Karpas-422 (cell line): ENCODE results near the gene GLB1L2. TPM values are rescaled to one million over a fixed set of nuclear protein-coding genes. Genes with fewer than 3 reads are reported as not detected.

Source experiments
- DNase-seq: peaks from one replicate; pipeline ENCODE4 v3.0.0-alpha.2; 2015
- H2AFZ ChIP-seq: fragments of 200-600 bp; sonication (generic); 2 replicates; pipeline ENCODE4 v1.6.1; 2014; ENCODE audit warnings: antibody characterized with exemption, low read length, mixed read lengths
- H3K27ac ChIP-seq: fragments of 200-600 bp; sonication (generic); 2 replicates; pipeline ENCODE4 v1.5.1; 2014; ENCODE audit warnings: mild to moderate bottlenecking, low read length, moderate library complexity
- H3K27me3 ChIP-seq: fragments of 200-600 bp; sonication (generic); 2 replicates; pipeline ENCODE4 v1.6.1; 2014; ENCODE audit warnings: low read length, mixed read lengths
- H3K36me3 ChIP-seq: fragments of 200-600 bp; sonication (generic); 2 replicates; pipeline ENCODE4 v1.6.1; 2014; ENCODE audit warnings: low read length, mixed read lengths; ENCODE audit not compliant: insufficient read depth
- H3K4me1 ChIP-seq: fragments of 200-600 bp; sonication (generic); 2 replicates; pipeline ENCODE4 v1.6.1; 2014; ENCODE audit warnings: mild to moderate bottlenecking, low read length, mixed read lengths
- H3K4me2 ChIP-seq: fragments of 200-600 bp; sonication (generic); 2 replicates; pipeline ENCODE4 v1.6.1; 2014; ENCODE audit warnings: low read length, low read depth, mild to moderate bottlenecking; ENCODE audit not compliant: poor library complexity, severe bottlenecking
- H3K4me3 ChIP-seq: fragments of 200-600 bp; sonication (generic); 2 replicates; pipeline ENCODE4 v1.5.1; 2014; ENCODE audit warnings: mild to moderate bottlenecking, antibody characterized with exemption, low read length, mixed read lengths
- H3K79me2 ChIP-seq: fragments of 200-600 bp; sonication (generic); 2 replicates; pipeline ENCODE4 v1.6.1; 2014; ENCODE audit warnings: mild to moderate bottlenecking, low read length, mixed read lengths
- H3K9ac ChIP-seq: fragments of 200-600 bp; sonication (generic); 2 replicates; pipeline ENCODE4 v1.6.0; 2014; ENCODE audit warnings: low read length
- H3K9me2 ChIP-seq: fragments of 200-600 bp; sonication (generic), shearing (Covaris generic); replicated peaks from 2 replicates; pipeline ENCODE4 v1.6.0; 2014; ENCODE audit warnings: mild to moderate bottlenecking, low read length, moderate library complexity; ENCODE audit not compliant: insufficient read depth
- H3K9me3 ChIP-seq: fragments of 300-700, 200-600 bp; sonication (generic); 2 replicates; pipeline ENCODE4 v1.6.1; 2014; ENCODE audit warnings: low read length, mixed read lengths
- H4K20me1 ChIP-seq: fragments of 200-600 bp; sonication (generic); 2 replicates; pipeline ENCODE4 v1.6.1; 2014; ENCODE audit warnings: mild to moderate bottlenecking, antibody characterized with exemption, low read length, low read depth; ENCODE audit not compliant: insufficient read depth
- total RNA-seq: library from RNA; depleted of rRNA; stranded (reverse); fragments of >200 nt; shearing (Covaris generic); gene quantifications from 2 replicates; pipeline ENCODE4 v1.2.3, GENCODE V29; 2014; ENCODE audit warnings: low replicate concordance

Gene GLB1L2
- total RNA-seq, 1 experiment from 2014 or later: not detected

DNA sequence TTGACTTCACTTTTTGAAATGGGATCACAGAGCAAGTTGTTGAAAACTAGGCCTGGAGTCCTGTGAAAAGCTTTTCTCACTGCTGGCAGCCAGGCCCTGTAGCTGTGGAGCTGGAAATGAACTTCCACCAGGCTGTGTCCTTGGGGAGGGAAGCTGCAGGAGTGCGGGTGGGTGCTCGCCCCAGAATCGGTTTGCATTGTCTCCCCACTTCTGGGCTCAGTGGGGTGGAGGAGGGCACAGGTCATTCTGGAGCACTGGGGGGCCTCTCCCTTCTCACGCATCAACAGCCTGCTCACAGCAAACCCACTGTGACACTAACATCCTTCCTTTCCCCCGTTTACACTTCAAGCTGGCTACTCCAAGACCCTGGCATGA lies 15.2 kb downstream of the GLB1L2 start:
- no peaks in the 10 kb centered on the region for H3K27me3 ChIP-seq
- DNase-seq: no peak
- H3K9me2 ChIP-seq: no peaks in the 10 kb centered on the region
- H3K4me1 ChIP-seq: no peaks in the 10 kb centered on the region
- H3K9ac ChIP-seq: no peak overlapping the region
- no peak overlapping the region for H3K4me2 ChIP-seq
- no peaks in the 10 kb centered on the region for H3K9me3 ChIP-seq
- no peak overlapping the region for H3K27ac ChIP-seq
- no peaks in the 10 kb centered on the region for H3K79me2 ChIP-seq
- H3K36me3 ChIP-seq: no peaks in the 10 kb centered on the region
- H3K4me3 ChIP-seq: no peak overlapping the region
- no peak overlapping the region for H2AFZ ChIP-seq
- no peaks in the 10 kb centered on the region for H4K20me1 ChIP-seq

DNA sequence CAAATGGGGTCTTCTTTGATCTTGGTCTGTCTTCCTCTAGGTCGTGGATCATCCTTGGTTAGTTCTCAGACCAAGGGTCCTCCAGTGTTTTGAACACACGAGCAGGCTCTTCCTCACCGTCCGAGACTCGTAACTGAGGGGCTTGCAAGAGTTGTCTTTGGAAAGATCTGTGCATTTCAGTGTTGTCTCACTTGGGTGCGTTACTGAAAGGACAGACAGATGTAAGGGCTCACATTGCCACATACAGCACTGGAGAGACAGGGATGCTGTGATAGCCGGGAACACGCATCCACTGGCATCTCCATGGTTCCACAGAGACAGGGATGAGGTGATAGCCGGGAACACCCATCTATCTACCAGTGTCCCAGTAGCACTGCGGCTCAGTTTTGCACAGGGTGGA lies 15.7 kb downstream of the GLB1L2 start:
- no peak overlapping the region for H3K4me3 ChIP-seq

DNA sequence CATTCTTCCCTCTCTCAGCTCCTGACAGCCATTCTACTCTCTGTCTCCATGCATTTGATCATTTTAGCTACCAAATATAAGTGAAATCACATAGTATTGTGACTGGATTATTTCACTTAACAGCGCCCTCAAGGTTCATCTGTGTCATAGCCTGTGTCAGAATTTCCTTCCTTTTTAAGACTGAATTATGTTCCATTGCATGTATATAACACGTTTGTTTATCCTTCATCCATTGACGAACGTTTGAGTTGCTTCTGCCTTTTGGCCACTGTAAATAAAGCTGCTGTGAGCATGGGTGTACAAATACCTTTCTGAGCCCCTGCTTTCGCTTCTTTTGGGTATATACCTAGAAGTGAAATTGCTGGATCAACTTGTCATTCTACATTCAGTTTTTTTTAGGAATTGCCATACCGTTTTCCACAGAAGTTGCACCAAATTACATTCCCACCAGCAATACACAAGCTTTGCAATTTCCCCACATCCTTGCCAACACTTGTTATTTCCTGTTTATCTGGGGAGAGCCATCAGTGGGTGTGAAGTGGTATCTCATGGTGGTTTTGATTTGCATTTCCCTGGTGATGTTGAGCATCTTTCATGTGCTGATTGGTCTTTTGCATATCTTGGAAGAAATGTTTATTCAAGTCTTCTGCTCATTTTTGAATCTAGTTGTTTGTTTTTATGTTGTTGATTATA lies 17.5 kb downstream of the GLB1L2 start:
- Histone ChIP-seq H3K79me2 (no peaks in the 10 kb centered on the region), H3K36me3 (no peaks in the 10 kb centered on the region), H3K4me1 (no peaks in the 10 kb centered on the region), H3K27me3 (no peaks in the 10 kb centered on the region), H3K27ac (no peak overlapping the region), H3K9me2 (no peaks in the 10 kb centered on the region), H3K9ac (no peak overlapping the region), H3K4me3 (no peak overlapping the region), H2AFZ (no peak overlapping the region), H4K20me1 (no peaks in the 10 kb centered on the region), H3K4me2 (no peak overlapping the region), H3K9me3 (no peaks in the 10 kb centered on the region)
- DNase-seq: no peak

More for the DNA sequence above, 15.7 kb downstream of the GLB1L2 start:
- Histone ChIP-seq H3K9me3 (no peaks in the 10 kb centered on the region), H3K9me2 (no peaks in the 10 kb centered on the region), H3K79me2 (no peaks in the 10 kb centered on the region), H3K4me1 (no peaks in the 10 kb centered on the region), H3K27me3 (no peaks in the 10 kb centered on the region), H4K20me1 (no peaks in the 10 kb centered on the region), H3K36me3 (no peaks in the 10 kb centered on the region), H3K4me2 (no peak overlapping the region), H3K9ac (no peak overlapping the region), H2AFZ (no peak overlapping the region), H3K27ac (no peak overlapping the region)
- DNase-seq: no peak

DNA sequence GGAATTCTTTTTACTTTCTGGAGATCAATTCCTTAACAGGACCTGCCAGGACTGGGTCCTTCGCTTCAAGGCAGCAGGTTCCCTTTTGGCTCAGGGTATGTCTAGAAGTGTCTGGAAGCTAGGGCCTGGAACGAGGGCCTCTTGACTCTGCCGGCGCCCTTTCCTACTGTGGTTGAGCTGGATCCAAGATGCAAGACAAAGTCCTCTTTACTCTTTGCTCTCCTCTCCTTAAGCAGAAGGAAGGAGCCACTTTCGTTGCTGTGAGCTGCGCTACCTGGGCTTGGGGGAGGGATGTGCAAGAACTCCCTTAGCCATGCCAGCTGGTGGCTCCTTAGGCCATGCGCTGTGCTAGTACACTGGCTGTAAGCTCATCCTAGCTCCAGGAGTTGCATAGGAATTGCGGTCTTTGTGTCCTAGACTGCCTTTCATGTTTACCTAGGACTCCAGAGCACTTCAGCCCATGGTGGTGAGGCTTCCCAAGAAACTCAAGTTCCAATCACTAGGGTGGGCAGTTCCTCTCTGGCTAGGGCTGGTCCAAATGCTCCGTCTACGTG lies 18.1 kb downstream of the GLB1L2 start:
- Histone ChIP-seq H4K20me1 (no peaks in the 10 kb centered on the region), H3K4me1 (no peaks in the 10 kb centered on the region), H3K9ac (no peak overlapping the region), H3K27ac (no peak overlapping the region), H3K27me3 (no peaks in the 10 kb centered on the region), H3K4me3 (no peak overlapping the region), H3K79me2 (no peaks in the 10 kb centered on the region), H2AFZ (no peak overlapping the region), H3K36me3 (no peaks in the 10 kb centered on the region), H3K9me2 (no peaks in the 10 kb centered on the region), H3K4me2 (no peak overlapping the region), H3K9me3 (no peaks in the 10 kb centered on the region)
- no peak for DNase-seq

DNA sequence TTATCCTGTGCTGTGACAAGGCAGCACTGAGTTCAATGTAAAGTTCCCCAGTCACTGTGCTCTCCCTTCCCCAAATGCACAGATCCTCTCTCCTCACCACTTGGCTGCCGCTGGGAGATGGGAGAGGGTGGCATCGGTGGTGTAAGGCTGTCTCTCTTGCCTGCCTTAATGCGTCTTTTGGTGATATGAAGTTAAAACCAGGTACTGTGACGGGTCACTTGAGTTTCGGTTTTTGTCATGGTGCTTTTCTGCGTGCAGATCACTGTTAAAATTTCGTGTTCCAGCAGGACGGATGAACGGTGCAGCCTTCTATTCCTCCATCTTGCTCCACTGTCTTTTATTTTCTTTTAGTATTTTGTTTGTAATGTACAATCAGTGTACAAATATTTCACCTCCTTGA lies 18.6 kb downstream of the GLB1L2 start:
- H2AFZ ChIP-seq: no peak overlapping the region
- no peak overlapping the region for H3K27ac ChIP-seq
- no peaks in the 10 kb centered on the region for H3K36me3 ChIP-seq
- H3K9me2 ChIP-seq: no peaks in the 10 kb centered on the region
- no peak overlapping the region for H3K4me3 ChIP-seq
- no peak overlapping the region for H3K4me2 ChIP-seq
- DNase-seq: no peak
- no peak overlapping the region for H3K9ac ChIP-seq
- H4K20me1 ChIP-seq: no peaks in the 10 kb centered on the region
- no peaks in the 10 kb centered on the region for H3K9me3 ChIP-seq
- H3K79me2 ChIP-seq: no peaks in the 10 kb centered on the region
- no peaks in the 10 kb centered on the region for H3K27me3 ChIP-seq
- H3K4me1 ChIP-seq: no peaks in the 10 kb centered on the region

DNA sequence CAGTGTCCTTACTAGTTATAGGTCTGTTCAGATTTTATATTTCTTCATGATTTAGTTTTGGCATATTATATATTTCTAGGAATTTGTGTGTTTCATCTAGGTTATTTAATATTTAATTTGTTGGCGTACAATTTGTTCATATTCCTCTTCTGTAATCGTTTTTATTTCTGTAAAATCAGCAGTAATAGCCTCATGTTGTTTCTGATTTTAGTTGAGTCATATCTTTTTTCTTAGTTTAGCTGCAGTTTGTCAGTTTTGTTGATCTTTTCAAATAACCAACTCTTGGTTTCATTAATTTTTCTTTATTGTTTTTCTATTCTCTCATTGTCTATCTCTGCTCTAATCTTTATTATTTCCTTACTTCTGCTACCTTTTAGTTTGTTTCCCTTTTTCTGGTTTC lies 20.3 kb downstream of the GLB1L2 start:
- Histone ChIP-seq H3K27ac (no peak overlapping the region), H3K27me3 (no peaks in the 10 kb centered on the region), H3K4me2 (no peak overlapping the region), H3K4me3 (no peak overlapping the region), H3K9me3 (no peaks in the 10 kb centered on the region), H3K4me1 (no peaks in the 10 kb centered on the region), H3K9me2 (no peaks in the 10 kb centered on the region), H3K9ac (no peak overlapping the region), H4K20me1 (no peaks in the 10 kb centered on the region), H2AFZ (no peak overlapping the region), H3K36me3 (no peaks in the 10 kb centered on the region), H3K79me2 (no peaks in the 10 kb centered on the region)
- DNase-seq: no peak

DNA sequence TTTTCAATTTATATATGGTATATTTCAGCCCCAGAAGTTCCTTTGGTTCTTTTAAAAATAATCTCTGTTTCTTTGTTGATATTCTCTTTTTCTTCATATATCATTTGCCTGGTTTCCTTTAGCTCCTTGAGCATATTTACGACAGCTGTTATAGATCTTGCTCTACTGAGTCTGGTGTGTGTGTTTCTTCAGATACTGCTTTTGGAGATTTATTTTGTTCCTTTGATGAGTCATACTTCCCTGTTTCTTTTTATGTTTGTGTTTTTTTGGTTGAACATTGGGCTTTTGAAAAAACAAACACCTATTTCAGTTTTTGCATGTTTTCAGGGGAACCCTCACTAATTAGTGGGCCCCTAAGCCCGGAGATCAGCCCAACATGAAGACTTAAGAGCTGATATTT lies 23.3 kb downstream of the GLB1L2 start:
- no peak overlapping the region for H2AFZ ChIP-seq
- H3K9me3 ChIP-seq: no peaks in the 10 kb centered on the region
- no peaks in the 10 kb centered on the region for H3K36me3 ChIP-seq
- H3K4me3 ChIP-seq: no peak overlapping the region
- no peaks in the 10 kb centered on the region for H3K4me1 ChIP-seq
- no peak overlapping the region for H3K9ac ChIP-seq
- no peaks in the 10 kb centered on the region for H4K20me1 ChIP-seq
- H3K79me2 ChIP-seq: no peaks in the 10 kb centered on the region
- no peak overlapping the region for H3K4me2 ChIP-seq
- H3K9me2 ChIP-seq: no peaks in the 10 kb centered on the region
- DNase-seq: no peak
- no peak overlapping the region for H3K27ac ChIP-seq
- no peaks in the 10 kb centered on the region for H3K27me3 ChIP-seq

DNA sequence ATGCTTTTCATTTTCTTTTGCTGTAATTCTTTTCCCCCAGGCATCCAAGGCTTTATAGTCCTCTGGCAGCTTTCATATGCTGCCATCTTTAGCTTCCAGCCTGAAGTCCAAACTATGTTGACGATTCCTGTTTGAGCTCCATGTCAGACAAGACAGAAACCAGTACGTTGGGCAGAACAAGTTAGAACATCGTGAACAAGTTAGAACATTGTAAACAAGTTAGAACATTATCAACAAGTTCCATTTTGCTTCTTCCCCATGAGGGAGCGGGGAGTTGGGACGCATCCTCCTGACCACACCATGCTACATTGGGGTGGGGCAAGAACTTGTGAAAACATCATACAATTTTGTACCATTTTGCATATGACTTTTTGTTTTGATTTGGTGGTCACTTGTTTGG lies 23.9 kb downstream of the GLB1L2 start:
- Histone ChIP-seq H4K20me1 (no peaks in the 10 kb centered on the region), H3K9me3 (no peaks in the 10 kb centered on the region), H2AFZ (no peak overlapping the region), H3K4me1 (no peaks in the 10 kb centered on the region), H3K36me3 (no peaks in the 10 kb centered on the region), H3K27me3 (no peaks in the 10 kb centered on the region), H3K27ac (no peak overlapping the region), H3K9ac (no peak overlapping the region), H3K79me2 (no peaks in the 10 kb centered on the region), H3K9me2 (no peaks in the 10 kb centered on the region), H3K4me2 (no peak overlapping the region), H3K4me3 (no peak overlapping the region)
- no peak for DNase-seq
